Sigmoid colon (tissue), 7 donors: ENCODE data around the gene TREML4. TPM values are rescaled to one million over a fixed set of nuclear protein-coding genes. Genes with fewer than 3 reads are reported as not detected.

Source experiments
- DNase-seq: peaks from one replicate; pipeline ENCODE4 v3.0.0-alpha.2; 2019
- H3K27ac ChIP-seq, 4 donors: fragments of 200-600 bp; sonication (generic); one replicate each; pipeline ENCODE4 v1.5.1; 2016 to 2019; ENCODE audit warnings: mild to moderate bottlenecking in 1 of 4
- H3K27me3 ChIP-seq, 3 donors: fragments of 200-600 bp; sonication (generic); one replicate each; pipeline ENCODE4 v1.5.1; 2019; ENCODE audit warnings: mild to moderate bottlenecking in 1 of 3
- H3K36me3 ChIP-seq, 4 donors: fragments of 200-600 bp; sonication (generic); one replicate each; pipeline ENCODE4 v1.5.1; 2016 to 2019
- H3K4me1 ChIP-seq, 4 donors: fragments of 200-600 bp; sonication (generic); one replicate each; pipeline ENCODE4 v1.5.1; 2017 to 2019
- H3K4me3 ChIP-seq, 4 donors: fragments of 200-600 bp; sonication (generic); one replicate each; pipeline ENCODE4 v1.5.1; 2017 to 2019; ENCODE audit warnings: mild to moderate bottlenecking in 2 of 4, moderate library complexity in 1 of 4
- H3K9me3 ChIP-seq, 4 donors: fragments of 200-600 bp in 3 of 4; sonication (generic) in 3 of 4; one replicate each; pipeline versions ENCODE4 v1.5.1 to v1.6.1; 2013 to 2019
- EP300 ChIP-seq, 4 donors: sonication (generic); formaldehyde crosslinking; IDR thresholded peaks; one replicate each; pipeline ENCODE4 v1.6.1; 2017; ENCODE audit warnings: antibody characterized with exemption in 4 of 4
- POLR2A ChIP-seq, 2 donors: fragments of 450-650 bp; IDR thresholded peaks; one replicate each; pipeline ENCODE4 v1.6.1; 2016; ENCODE audit warnings: antibody characterized with exemption in 2 of 2, mild to moderate bottlenecking in 2 of 2, moderate library complexity in 2 of 2
- POLR2AphosphoS5 ChIP-seq, 4 donors: sonication (generic); formaldehyde crosslinking; IDR thresholded peaks; one replicate each; pipeline ENCODE4 v1.6.1; 2017; ENCODE audit warnings: antibody characterized with exemption in 4 of 4
- WGBS, 2 donors: extraction: QIAGEN DNeasy Blood & Tissue Kit; methylation state at CpG; one replicate each; pipeline ENCODE4 v1.1.7; 2013; 5-methylcytosine and 5-hydroxymethylcytosine counted together
- intact Hi-C: fragments of 100-400 bp; cut with DNase I; formaldehyde crosslinking; loops from one replicate; pipeline ENCODE4 v1.15.1; 2023
- polyA plus RNA-seq, 3 donors: library from polyadenylated mRNA; stranded (reverse); fragments of 200-250 nt; gene quantifications; one replicate each; pipeline ENCODE4 v1.2.3, GENCODE V29; 2013
- total RNA-seq, 4 donors: library from RNA; depleted of rRNA; stranded (reverse); fragments of >200 nt; gene quantifications; one replicate each; pipeline ENCODE4 v1.1.0, GENCODE V29; 2016
- TF ChIP-seq, protein P1 (sequence below), 4 experiments: fragments of 450-650 bp in 3 of 4; fragments of 200-600 bp in 1 of 4; IDR thresholded peaks; one replicate each; pipeline ENCODE4 v1.5.1; 2016 to 2019; ENCODE audit warnings: antibody characterized with exemption in 4 of 4, mild to moderate bottlenecking in 3 of 4, moderate library complexity in 2 of 4
- donor health status: healthy with polysubstance abuse.
- donor health status: Bipolar disorder and iron deficiency.
- donor health status: healthy.

The TREML4 gene, protein sequence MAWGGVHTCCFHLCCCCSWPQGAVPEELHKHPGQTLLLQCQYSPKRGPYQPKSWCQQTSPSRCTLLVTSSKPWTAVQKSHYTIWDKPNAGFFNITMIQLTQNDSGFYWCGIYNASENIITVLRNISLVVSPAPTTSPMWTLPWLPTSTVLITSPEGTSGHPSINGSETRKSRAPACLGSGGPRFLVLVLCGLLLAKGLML
- total RNA-seq (not detected), polyA plus RNA-seq (under 1 TPM in 1 of 3 donors, not detected in 2; 0.22 TPM)

DNA sequence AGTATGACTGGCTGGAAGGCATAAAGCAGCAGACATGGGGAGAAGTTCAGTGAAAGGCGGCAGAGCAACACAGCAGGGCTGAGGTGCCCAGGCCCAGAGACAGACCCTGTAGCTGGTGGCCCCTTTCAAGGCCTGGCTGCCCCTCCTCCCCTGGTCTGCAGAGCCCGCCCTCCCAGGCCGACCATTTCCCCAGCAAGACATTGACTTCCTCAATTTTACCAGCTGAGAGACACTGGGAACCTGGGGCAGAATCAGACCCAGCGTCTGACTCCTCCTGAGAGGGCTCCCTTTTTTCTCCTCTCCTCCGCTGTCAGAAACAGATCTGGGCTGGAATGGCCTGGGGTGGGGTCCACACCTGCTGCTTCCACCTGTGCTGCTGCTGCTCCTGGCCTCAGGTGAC, at the start of gene TREML4:
TSS of gene TREML4 (plus strand) at position 254 of the 400 bp plus-strand sequence. CDS start at position 333, 79 bp downstream.
- H3K4me3 ChIP-seq: no peak within 1 kb of the TSS
- peaks cover 0 to 7% (median 0%) of the 10 kb centered on the region in 3 donors for H3K27me3 ChIP-seq
- no peak for TF ChIP-seq EP300 (IDR thresholded peaks at IDR 0.05)
- TF ChIP-seq POLR2A (IDR thresholded peaks at IDR 0.05): no peak
- TF ChIP-seq, protein P1, sequence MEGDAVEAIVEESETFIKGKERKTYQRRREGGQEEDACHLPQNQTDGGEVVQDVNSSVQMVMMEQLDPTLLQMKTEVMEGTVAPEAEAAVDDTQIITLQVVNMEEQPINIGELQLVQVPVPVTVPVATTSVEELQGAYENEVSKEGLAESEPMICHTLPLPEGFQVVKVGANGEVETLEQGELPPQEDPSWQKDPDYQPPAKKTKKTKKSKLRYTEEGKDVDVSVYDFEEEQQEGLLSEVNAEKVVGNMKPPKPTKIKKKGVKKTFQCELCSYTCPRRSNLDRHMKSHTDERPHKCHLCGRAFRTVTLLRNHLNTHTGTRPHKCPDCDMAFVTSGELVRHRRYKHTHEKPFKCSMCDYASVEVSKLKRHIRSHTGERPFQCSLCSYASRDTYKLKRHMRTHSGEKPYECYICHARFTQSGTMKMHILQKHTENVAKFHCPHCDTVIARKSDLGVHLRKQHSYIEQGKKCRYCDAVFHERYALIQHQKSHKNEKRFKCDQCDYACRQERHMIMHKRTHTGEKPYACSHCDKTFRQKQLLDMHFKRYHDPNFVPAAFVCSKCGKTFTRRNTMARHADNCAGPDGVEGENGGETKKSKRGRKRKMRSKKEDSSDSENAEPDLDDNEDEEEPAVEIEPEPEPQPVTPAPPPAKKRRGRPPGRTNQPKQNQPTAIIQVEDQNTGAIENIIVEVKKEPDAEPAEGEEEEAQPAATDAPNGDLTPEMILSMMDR (IDR thresholded peaks at IDR 0.05): no peak
- no peak for TF ChIP-seq POLR2AphosphoS5 (IDR thresholded peaks at IDR 0.05)
- H3K27ac ChIP-seq: no peak within 1 kb of the TSS
- 62 to 67% methylated on average over 5 of the region's 5 CpGs for WGBS, 2 donors
- intact Hi-C loops: no loop called here
- H3K36me3 ChIP-seq: no peaks in the 10 kb centered on the region
- no peak for DNase-seq
- no peaks in the 10 kb centered on the region for H3K9me3 ChIP-seq
- no peaks in the 10 kb centered on the region for H3K4me1 ChIP-seq

DNA sequence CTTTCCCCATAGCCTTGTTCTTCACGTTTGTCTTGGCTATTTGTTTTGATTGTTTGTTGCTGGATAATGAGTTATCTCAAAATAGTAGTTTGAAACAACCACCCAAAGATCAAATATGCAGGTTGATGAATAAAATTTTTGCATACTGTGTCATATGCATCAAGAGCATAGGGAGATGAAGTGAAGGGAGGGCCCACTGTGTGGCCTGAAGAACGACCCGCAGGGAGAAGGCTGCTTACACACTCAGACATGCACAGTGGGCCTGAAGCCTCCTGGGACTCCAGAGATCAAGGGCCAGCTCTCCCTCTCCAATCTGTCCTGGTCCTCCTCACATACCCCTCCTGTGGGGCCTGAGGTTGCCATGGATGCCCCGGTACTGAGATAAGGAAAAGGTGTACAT, 49.0 kb upstream of the TREML4 start:
- H3K9me3 ChIP-seq: no peaks in the 10 kb centered on the region
- TF ChIP-seq EP300 (IDR thresholded peaks at IDR 0.05) (no peak), POLR2A (IDR thresholded peaks at IDR 0.05) (no peak), POLR2AphosphoS5 (IDR thresholded peaks at IDR 0.05) (no peak)
- TF ChIP-seq, protein P1 (IDR thresholded peaks at IDR 0.05): no peak
- no peak for DNase-seq
- intact Hi-C loops: no loop called here
- H3K27me3 ChIP-seq: peaks cover 0 to 3% (median 0%) of the 10 kb centered on the region in 3 donors
- no peak overlapping the region for H3K4me3 ChIP-seq
- H3K4me1 ChIP-seq: no peaks in the 10 kb centered on the region
- no peaks in the 10 kb centered on the region for H3K36me3 ChIP-seq
- WGBS, 2 donors: 66 to 76% methylated on average over 4 of the region's 4 CpGs
- H3K27ac ChIP-seq: no peak overlapping the region

DNA sequence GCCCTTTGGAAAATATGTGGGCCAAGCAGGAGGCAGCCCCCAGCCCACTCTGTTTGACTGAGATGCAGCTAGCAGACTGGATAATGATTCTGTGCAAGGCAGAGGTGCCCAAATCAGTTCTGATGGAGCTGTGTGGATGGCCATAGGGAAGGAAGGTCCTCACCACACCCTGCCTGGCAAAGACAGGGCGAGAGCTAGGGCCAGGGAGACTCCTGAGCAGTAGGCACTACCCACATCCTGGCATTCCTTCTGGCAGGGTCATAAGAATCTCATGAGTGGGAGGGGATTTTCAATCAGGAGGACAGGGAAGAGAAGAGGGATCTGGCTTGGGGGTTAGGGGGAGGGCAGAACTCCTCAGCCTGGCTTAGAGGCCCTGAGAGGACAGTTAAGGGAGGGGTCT, 46.6 kb upstream of the TREML4 start:
- TF ChIP-seq POLR2A (IDR thresholded peaks at IDR 0.05): no peak
- TF ChIP-seq, protein P1 (IDR thresholded peaks at IDR 0.05): no peak
- TF ChIP-seq POLR2AphosphoS5 (IDR thresholded peaks at IDR 0.05): no peak
- no peak for TF ChIP-seq EP300 (IDR thresholded peaks at IDR 0.05)
- Histone ChIP-seq H3K4me3 (no peak overlapping the region), H3K4me1 (no peaks in the 10 kb centered on the region), H3K27ac (no peak overlapping the region), H3K36me3 (no peaks in the 10 kb centered on the region), H3K9me3 (no peaks in the 10 kb centered on the region), H3K27me3 (peaks cover 0 to 3% (median 0%) of the 10 kb centered on the region in 3 donors)
- WGBS, 2 donors: 26 to 61% methylated on average over 1 of the region's 1 CpG
- intact Hi-C loops: no loop called here
- no peak for DNase-seq

DNA sequence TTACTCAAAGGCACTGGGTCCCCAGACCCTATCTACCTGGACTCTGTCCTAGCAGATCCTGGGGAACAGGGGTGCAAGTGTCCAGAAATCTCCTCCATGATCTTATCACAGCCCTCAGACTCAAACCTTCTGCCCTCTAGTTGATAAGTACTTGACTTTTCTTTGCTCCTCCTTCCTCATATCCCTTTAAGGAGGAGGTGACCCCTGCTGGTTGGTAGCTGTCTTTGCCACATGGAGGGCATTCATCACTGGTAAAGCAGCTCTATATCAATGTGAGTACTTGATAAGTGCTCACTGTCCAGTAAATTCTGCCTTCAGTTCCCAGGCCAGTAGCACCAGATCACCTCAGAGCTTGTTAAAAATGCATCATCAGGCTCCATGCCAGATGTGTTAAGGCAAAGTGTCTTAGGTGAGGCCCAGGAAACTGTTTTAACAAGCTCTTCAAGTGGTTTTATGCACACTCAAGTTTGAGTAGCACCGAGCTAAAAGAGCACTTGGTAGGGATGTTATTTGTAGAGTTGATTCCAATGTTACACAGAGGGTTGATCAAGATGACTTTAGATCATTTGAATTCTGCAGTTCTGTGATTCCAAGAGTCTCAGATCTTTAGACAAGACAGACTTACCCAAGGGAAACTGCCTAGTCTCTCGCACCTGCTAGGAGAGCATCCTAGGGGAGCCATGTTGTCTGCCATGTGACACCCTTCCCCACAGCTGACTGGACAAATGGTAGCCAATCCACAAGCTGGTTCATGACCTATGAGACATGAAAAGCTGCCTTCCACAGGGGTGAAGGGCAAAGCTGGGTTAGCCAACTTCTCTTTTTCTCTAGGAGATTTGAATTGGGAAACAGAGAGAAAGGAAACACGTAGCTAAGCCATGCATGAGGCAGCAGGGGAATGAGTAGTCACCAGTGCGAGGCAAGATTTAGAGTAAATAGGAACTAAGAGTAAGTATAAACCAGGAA, 45.8 kb upstream of the TREML4 start:
- no peak for DNase-seq
- Histone ChIP-seq H3K27ac (peak overlapping the region in 1 of 4 donors; percentile 32), H3K36me3 (no peaks in the 10 kb centered on the region), H3K4me1 (no peaks in the 10 kb centered on the region), H3K27me3 (peaks cover 0 to 3% (median 0%) of the 10 kb centered on the region in 3 donors), H3K4me3 (no peak overlapping the region), H3K9me3 (no peaks in the 10 kb centered on the region)
- no peak for TF ChIP-seq POLR2AphosphoS5 (IDR thresholded peaks at IDR 0.05)
- TF ChIP-seq POLR2A (IDR thresholded peaks at IDR 0.05): no peak
- peak in 1 of 4 donors; percentile 64 for TF ChIP-seq EP300 (IDR thresholded peaks at IDR 0.05)
- TF ChIP-seq, protein P1 (IDR thresholded peaks at IDR 0.05): peak in 1 of 4 experiments; percentile 9
- intact Hi-C loops: no loop called here
- 60 to 75% methylated on average over 4 of the region's 4 CpGs for WGBS, 2 donors
